Erythroblast (primary cell): Measurements from ENCODE around the gene ARHGAP21.

Source experiments
- GATA1 ChIP-seq: IDR thresholded peaks from 2 replicates; pipeline ENCODE4 v1.6.1; 2011; ENCODE audit warnings: low read depth, mild to moderate bottlenecking, control low read depth, low read length, moderate library complexity
- POLR2A ChIP-seq: IDR thresholded peaks from 2 replicates; pipeline ENCODE4 v1.6.1; 2011; ENCODE audit warnings: mild to moderate bottlenecking, low read length

GRCh38 chr10:24639124-24639523 lies 84.6 kb downstream of the ARHGAP21 start:
- TF ChIP-seq POLR2A: no peak
- TF ChIP-seq GATA1: no peak
